HCT116 (cell line): ENCODE measurements around the gene TPD52L1. TPM values are rescaled to one million over a fixed set of nuclear protein-coding genes. Genes with fewer than 3 reads are reported as not detected.

Experiments
- ATAC-seq: fragments of 200-7000 bp; cut with Tn5 transposase; 2 replicates; pipeline ENCODE4 v1.9.1; 2020; ENCODE audit warnings: mild to moderate bottlenecking, moderate library complexity
- BruUV-seq: library from RNA; stranded (reverse); fragments of 400-500 nt; replicated peaks from 2 replicates; lab custom pipeline; 2021; lab: Mats Ljungman, UMichigan
- CTCF ChIA-PET: fragments of 300-600 bp; sonication (Branson Sonifier 250); formaldehyde crosslinking; loops from one replicate; lab custom pipeline; 2021; ENCODE audit warnings: antibody characterized with exemption; lab: Charles Lee
- POLR2A ChIA-PET: fragments of 300-600, 350-600 bp; sonication (Branson Sonifier 250); formaldehyde crosslinking; loops from one replicate; lab custom pipeline; 2021; ENCODE audit warnings: antibody characterized with exemption; lab: Charles Lee
- RAD21 ChIA-PET, 2 experiments: fragments of 300-600 bp; sonication (Branson Sonifier 250); formaldehyde crosslinking; loops; one replicate each; lab custom pipeline; 2023; ENCODE audit warnings: low total read pairs in 2 of 2; ENCODE audit not compliant: uncharacterized antibody in 2 of 2, unreplicated experiment in 2 of 2, low non-redundant PET in 1 of 2; lab: Charles Lee
- DNase-seq: peaks from one replicate; pipeline ENCODE4 v3.0.0-alpha.2; 2010; ENCODE audit warnings: low read depth, low spot score
- H2AFZ ChIP-seq: fragments of 200-600 bp; shearing (Covaris generic), sonication (generic); 2 replicates; pipeline ENCODE4 v1.6.1; 2017; ENCODE audit warnings: low read depth, mixed run types, mixed read lengths, antibody characterized with exemption, low read length; ENCODE audit not compliant: poor library complexity, severe bottlenecking
- H3K27ac ChIP-seq: 2 replicates; pipeline ENCODE4 v1.5.1; 2012; ENCODE audit warnings: low read depth, low read length
- H3K27me3 ChIP-seq: fragments of 200-600 bp; sonication (generic); 2 replicates; pipeline ENCODE4 v1.6.1; 2016; ENCODE audit warnings: mixed run types, low read length, mixed read lengths; ENCODE audit not compliant: insufficient read depth
- H3K36me3 ChIP-seq, 2 experiments: fragments of 200-500 bp in 1 of 2; fragments of 200-600 bp in 1 of 2; sonication (Bioruptor generic) in 1 of 2; sonication (generic) in 1 of 2; 2 replicates each; pipeline versions ENCODE4 v1.5.1 to v1.6.1; 2014 to 2016; ENCODE audit warnings: low read length in 2 of 2, inconsistent platforms in 1 of 2, mixed read lengths in 1 of 2, mixed run types in 1 of 2; ENCODE audit not compliant: insufficient read depth in 2 of 2, control insufficient read depth in 1 of 2
- H3K4me1 ChIP-seq, 2 experiments: fragments of 200-600 bp in 1 of 2; sonication (generic) in 1 of 2; 2 replicates each; pipeline versions ENCODE4 v1.5.1 to v1.6.1; 2012 to 2017; ENCODE audit warnings: low read length in 2 of 2, inconsistent platforms in 1 of 2, mild to moderate bottlenecking in 1 of 2, mixed read lengths in 1 of 2, mixed run types in 1 of 2, moderate library complexity in 1 of 2; ENCODE audit not compliant: insufficient read depth in 2 of 2, control insufficient read depth in 1 of 2
- H3K4me2 ChIP-seq: fragments of 200-600 bp; sonication (generic); 2 replicates; pipeline ENCODE4 v1.6.1; 2017; ENCODE audit warnings: mixed run types, low read length, mixed read lengths
- H3K4me3 ChIP-seq, 2 experiments: fragments of 200-600 bp in 1 of 2; sonication (generic) in 1 of 2; replicated peaks in 1 of 2; 2 replicates each; pipeline ENCODE4 v1.5.1; 2011 to 2016; ENCODE audit warnings: low read length in 2 of 2, control low read depth in 1 of 2, low read depth in 1 of 2, mild to moderate bottlenecking in 1 of 2, mixed read lengths in 1 of 2, mixed run types in 1 of 2
- H3K79me2 ChIP-seq: fragments of 200-600 bp; sonication (generic); 2 replicates; pipeline ENCODE4 v1.6.1; 2017; ENCODE audit warnings: mild to moderate bottlenecking, mixed run types, low read length, moderate library complexity, mixed read lengths; ENCODE audit not compliant: insufficient read depth
- H3K9ac ChIP-seq: fragments of 200-600 bp; sonication (generic); 2 replicates; pipeline ENCODE4 v1.6.1; 2016; ENCODE audit warnings: low read length, mixed read lengths
- H3K9me2 ChIP-seq: fragments of 200-600 bp; sonication (generic), shearing (Covaris generic); 2 replicates; pipeline ENCODE4 v1.6.1; 2017; ENCODE audit warnings: mixed run types, mild to moderate bottlenecking, moderate library complexity; ENCODE audit not compliant: insufficient read depth
- H3K9me3 ChIP-seq, 2 experiments: fragments of 200-500 bp in 1 of 2; fragments of 200-600 bp in 1 of 2; sonication (Bioruptor generic) in 1 of 2; sonication (generic) in 1 of 2; 2 replicates each; pipeline ENCODE4 v1.6.1; 2014 to 2017; ENCODE audit warnings: low read length in 2 of 2, mixed read lengths in 2 of 2, inconsistent platforms in 1 of 2, low read depth in 1 of 2, mild to moderate bottlenecking in 1 of 2, mixed run types in 1 of 2, moderate library complexity in 1 of 2; ENCODE audit not compliant: control insufficient read depth in 1 of 2, insufficient read depth in 1 of 2
- H4K20me1 ChIP-seq: fragments of 200-600 bp; sonication (generic), shearing (Covaris generic); 2 replicates; pipeline ENCODE4 v1.6.1; 2017; ENCODE audit warnings: mixed run types, mild to moderate bottlenecking, moderate library complexity; ENCODE audit not compliant: insufficient read depth
- CEBPB ChIP-seq: IDR thresholded peaks from 2 replicates; pipeline ENCODE4 v1.6.1; 2012; ENCODE audit warnings: low read depth
- CTCF ChIP-seq, 3 experiments: fragments of 200-600 bp in 1 of 3; sonication (generic) in 1 of 3; IDR thresholded peaks in 2 of 3; conservative IDR thresholded peaks in 1 of 3; 2 replicates each; pipeline ENCODE4 v1.5.1; 2012 to 2017; ENCODE audit warnings: low read depth in 2 of 3, low read length in 2 of 3, antibody characterized with exemption in 1 of 3, borderline replicate concordance in 1 of 3, control low read depth in 1 of 3, mild to moderate bottlenecking in 1 of 3, mixed read lengths in 1 of 3, mixed run types in 1 of 3, moderate library complexity in 1 of 3; ENCODE audit not compliant: insufficient read depth in 1 of 3
- EGR1 ChIP-seq: IDR thresholded peaks from 2 replicates; pipeline ENCODE4 v1.6.1; 2012; ENCODE audit warnings: low read depth
- ELF1 ChIP-seq: IDR thresholded peaks from 2 replicates; pipeline ENCODE4 v1.6.1; 2012; ENCODE audit warnings: low read depth, borderline replicate concordance
- EZH2phosphoT487 ChIP-seq: fragments of 200-600 bp; IDR thresholded peaks from 2 replicates; pipeline ENCODE4 v1.6.1; 2018; ENCODE audit warnings: antibody characterized with exemption, borderline replicate concordance
- FOSL1 ChIP-seq: IDR thresholded peaks from 2 replicates; pipeline ENCODE4 v1.6.1; 2012; ENCODE audit warnings: low read depth
- JUND ChIP-seq: IDR thresholded peaks from 2 replicates; pipeline ENCODE4 v1.6.1; 2012
- MAX ChIP-seq: IDR thresholded peaks from 2 replicates; pipeline ENCODE4 v1.6.1; 2012
- POLR2A ChIP-seq: IDR thresholded peaks from 2 replicates; pipeline ENCODE4 v1.7.0; 2011; ENCODE audit warnings: borderline replicate concordance; ENCODE audit not compliant: insufficient read depth, insufficient read length; ENCODE audit errors: extremely low read depth
- RAD21 ChIP-seq: IDR thresholded peaks from 2 replicates; pipeline ENCODE4 v1.6.1; 2012; ENCODE audit warnings: low read depth, mild to moderate bottlenecking
- SIN3A ChIP-seq: IDR thresholded peaks from 2 replicates; pipeline ENCODE4 v1.6.1; 2012; ENCODE audit warnings: low read depth
- SP1 ChIP-seq: IDR thresholded peaks from 2 replicates; pipeline ENCODE4 v1.6.1; 2012; ENCODE audit warnings: low read depth
- SRF ChIP-seq: IDR thresholded peaks from 2 replicates; pipeline ENCODE4 v1.6.1; 2012; ENCODE audit warnings: low read depth
- TCF7L2 ChIP-seq: IDR thresholded peaks from 2 replicates; pipeline ENCODE4 v1.7.0; 2011; ENCODE audit warnings: borderline replicate concordance, inconsistent platforms; ENCODE audit not compliant: insufficient read depth, insufficient read length; ENCODE audit errors: extremely low read depth
- YY1 ChIP-seq: IDR thresholded peaks from 2 replicates; pipeline ENCODE4 v1.6.1; 2011; ENCODE audit warnings: low read length, low read depth, moderate library complexity, mild to moderate bottlenecking; ENCODE audit not compliant: insufficient replicate concordance; ENCODE audit errors: extremely low read depth
- ZBTB33 ChIP-seq: IDR thresholded peaks from 2 replicates; pipeline ENCODE4 v1.6.1; 2011; ENCODE audit warnings: mild to moderate bottlenecking, low read length, moderate library complexity; ENCODE audit not compliant: insufficient replicate concordance; ENCODE audit errors: extremely low read depth
- ZFX ChIP-seq: fragments of 450-650 bp; IDR thresholded peaks from 2 replicates; pipeline ENCODE4 v1.6.1; 2017
- ZNF274 ChIP-seq: fragments of 200-500 bp; sonication (Bioruptor generic); IDR thresholded peaks from 2 replicates; pipeline ENCODE4 v1.6.1; 2014; ENCODE audit warnings: mild to moderate bottlenecking, low read depth, low read length, inconsistent platforms
- intact Hi-C: fragments of 100-400 bp; cut with micrococcal nuclease; formaldehyde crosslinking; loops from 2 replicates; pipeline ENCODE4 v1.10.0; 2022
- total RNA-seq: library from RNA; stranded (reverse); gene quantifications from one replicate; pipeline ENCODE4 v1.2.1, GENCODE V29; 2021; ENCODE audit not compliant: unreplicated experiment

The TPD52L1 gene
- total RNA-seq, 1 experiment from 2014 or later: 64.1 TPM

- no peaks in the 10 kb centered on the region for H3K9me2 ChIP-seq
- H3K4me1 ChIP-seq: no peaks in the 10 kb centered on the region
- no peak overlapping the region for H3K27ac ChIP-seq
- no peak for TF ChIP-seq SP1
- TF ChIP-seq ZBTB33: no peak
- no peak for TF ChIP-seq EGR1
- TF ChIP-seq ZNF274: no peak
- no peak for TF ChIP-seq SRF
- no peak for TF ChIP-seq ELF1
- no peak for TF ChIP-seq YY1
- no peak for TF ChIP-seq ZFX
- TF ChIP-seq FOSL1: no peak
- TF ChIP-seq MAX: no peak
- TF ChIP-seq JUND: no peak
- TF ChIP-seq EZH2phosphoT487: no peak
- no peak for TF ChIP-seq RAD21
- no peak for TF ChIP-seq SIN3A
- no peak for TF ChIP-seq TCF7L2
- no peak for TF ChIP-seq CTCF (IDR thresholded peaks at IDR 0.05 in 2 of 3, conservative IDR thresholded peaks at IDR 0.05 in 1 of 3; ENCODE audit: borderline replicate concordance in 1 of 3, insufficient read depth in 1 of 3, low read depth in 2 of 3, low read length in 2 of 3)
- TF ChIP-seq POLR2A: no peak
- no peak for TF ChIP-seq CEBPB
- ChIA-PET CTCF (no interaction called here), POLR2A (no interaction called here), RAD21 (no interaction called here)
- H3K4me2 ChIP-seq: no peak overlapping the region
- BruUV-seq: no TSS peak
- no peak overlapping the region for H2AFZ ChIP-seq
- H3K9me3 ChIP-seq: no peaks in the 10 kb centered on the region
- peaks cover 4% of the 10 kb centered on the region; the same call in 1 of the 2 replicates for H3K79me2 ChIP-seq
- H3K27me3 ChIP-seq: no peaks in the 10 kb centered on the region
- DNase-seq (no peak), ATAC-seq (no peak)
- intact Hi-C loops: no loop called here
- H4K20me1 ChIP-seq: 0 out of 2 replicates have a peak, but pooled peaks cover 5% of the 10 kb centered on the region
- H3K36me3 ChIP-seq: no peaks in the 10 kb centered on the region
- no peak overlapping the region for H3K9ac ChIP-seq
- H3K4me3 ChIP-seq: no peak overlapping the region
Observed at GRCh38 chr6:125169058-125169457, 15.5 kb downstream of the TPD52L1 start.
